ENCODE data around the gene CLEC4F.

Gene CLEC4F

DNA sequence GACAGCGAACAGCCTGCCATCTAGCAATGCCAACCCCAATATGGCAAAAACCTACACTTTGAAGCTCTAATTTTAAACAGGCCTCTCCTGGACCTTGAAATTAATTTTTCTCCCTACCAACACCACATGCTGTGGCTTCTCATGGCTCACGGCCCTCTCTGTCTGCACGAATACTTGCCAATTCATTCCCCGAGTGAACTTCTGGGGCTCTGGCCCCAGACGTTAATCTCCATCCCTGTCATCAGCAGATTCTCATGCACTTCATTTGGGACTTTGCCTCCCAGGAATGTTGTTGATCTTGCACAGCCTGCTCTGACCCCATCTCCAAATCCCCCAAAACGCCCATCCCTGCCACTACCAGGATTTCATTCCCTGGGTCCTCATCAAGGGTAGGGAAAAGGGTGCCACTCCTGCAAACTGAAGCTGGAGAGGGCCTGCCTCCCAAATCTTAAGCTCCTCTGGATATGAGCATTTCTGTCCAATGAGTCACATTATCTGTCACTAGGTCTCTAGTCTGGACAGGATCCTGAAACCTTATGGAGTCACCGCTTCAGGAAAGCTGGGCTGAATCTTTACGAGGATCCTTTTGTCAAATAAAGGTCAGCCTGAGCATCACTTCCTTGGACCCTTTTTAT is 40.4 kb downstream of the CLEC4F start:
- peak; percentile 74 for DNase-seq

DNA sequence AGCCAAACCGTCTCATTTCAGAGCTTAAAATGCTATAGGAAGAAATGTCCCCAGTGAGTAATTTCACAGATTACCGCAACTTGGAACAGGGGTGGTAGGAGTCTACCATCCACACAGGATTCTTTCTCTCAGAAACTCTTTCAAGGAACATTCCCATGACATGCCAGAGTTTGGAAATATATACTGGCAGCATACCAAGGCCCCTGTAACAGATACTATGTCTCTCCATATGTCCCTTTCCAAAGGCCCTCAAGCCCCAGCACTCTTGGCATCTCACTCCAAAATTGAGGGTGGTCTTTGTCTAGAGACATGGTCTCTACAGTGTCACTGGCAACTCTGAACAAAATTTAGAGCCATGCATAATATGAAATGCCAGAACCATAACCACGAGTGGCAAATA is 40.9 kb downstream of the CLEC4F start:
- no peak for DNase-seq

DNA sequence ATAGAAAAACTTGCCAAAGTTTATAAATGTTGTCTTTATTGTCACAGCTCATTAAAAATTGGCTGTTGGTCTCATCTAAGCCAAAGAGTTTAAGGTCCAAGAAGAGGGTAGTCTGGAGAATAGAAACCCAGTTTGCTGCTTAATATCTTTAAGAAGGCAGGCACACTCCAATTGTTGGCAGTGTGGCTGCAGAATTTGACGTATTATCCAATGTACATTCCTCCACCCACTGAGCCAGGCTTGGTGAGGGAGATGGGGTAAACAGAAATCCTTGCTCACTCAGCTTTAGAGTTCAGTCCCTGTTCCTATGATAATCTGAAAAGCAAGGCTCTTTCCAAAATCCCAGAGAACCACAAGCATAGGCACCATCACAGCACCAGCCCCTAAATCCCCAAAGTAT is 41.7 kb downstream of the CLEC4F start:
- DNase-seq = no peak

DNA sequence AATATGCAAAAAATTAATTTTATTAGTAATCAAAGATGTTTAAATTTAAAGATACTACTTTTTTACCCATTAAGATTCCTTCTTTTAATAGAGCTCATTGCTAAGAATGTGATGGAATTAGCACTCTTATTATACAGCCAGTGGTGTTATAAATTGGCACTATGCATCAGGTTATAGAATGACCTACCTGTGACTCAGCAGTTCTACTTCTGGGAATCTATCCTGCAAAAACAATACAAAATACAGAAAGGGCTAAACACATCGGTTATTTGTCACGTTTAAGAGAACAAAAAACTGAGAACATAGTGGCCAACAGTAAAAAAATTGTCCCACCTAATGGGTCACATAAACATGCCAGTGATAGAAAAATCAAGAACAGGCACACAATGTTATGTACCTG is 42.9 kb downstream of the CLEC4F start:
- no peak for DNase-seq

DNA sequence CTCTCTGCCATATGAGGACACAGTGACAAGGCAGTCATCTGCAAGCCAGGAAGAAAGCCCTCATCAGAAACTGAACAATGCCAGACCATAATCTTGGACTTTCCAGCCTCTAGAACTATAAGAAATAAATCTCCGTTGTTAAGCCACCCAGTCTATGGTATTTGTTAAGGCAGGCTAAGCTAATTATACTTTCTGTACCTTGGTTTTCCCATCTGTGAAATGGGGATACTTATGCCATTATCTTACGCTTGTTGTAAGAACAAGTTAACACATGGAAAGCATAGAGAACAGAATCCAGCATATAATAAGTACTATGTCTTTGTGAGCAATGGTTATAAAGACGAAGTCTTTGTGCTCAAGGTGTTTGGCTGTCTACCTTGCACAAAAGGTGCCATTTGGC is 44.1 kb downstream of the CLEC4F start:
- no peak for DNase-seq

DNA sequence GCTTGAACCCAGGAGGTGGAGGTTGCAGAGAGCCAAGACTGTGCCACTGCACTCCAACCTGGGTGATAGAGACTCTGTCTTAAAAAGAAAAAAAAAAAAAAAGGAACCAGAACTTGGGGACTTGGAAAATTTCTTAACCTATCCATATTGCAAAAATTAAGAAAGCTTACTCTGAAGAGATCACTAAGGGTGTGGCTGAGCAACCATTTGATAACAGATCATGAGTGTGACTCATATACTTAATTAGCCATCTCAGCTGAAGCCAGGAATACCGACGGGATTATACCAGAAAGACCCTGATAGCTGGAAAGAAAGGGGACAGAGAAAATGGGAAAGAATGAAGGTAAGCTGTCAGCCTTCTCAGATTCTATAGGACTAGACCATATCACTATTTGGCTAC is 45.3 kb downstream of the CLEC4F start:
- DNase-seq = no peak

DNA sequence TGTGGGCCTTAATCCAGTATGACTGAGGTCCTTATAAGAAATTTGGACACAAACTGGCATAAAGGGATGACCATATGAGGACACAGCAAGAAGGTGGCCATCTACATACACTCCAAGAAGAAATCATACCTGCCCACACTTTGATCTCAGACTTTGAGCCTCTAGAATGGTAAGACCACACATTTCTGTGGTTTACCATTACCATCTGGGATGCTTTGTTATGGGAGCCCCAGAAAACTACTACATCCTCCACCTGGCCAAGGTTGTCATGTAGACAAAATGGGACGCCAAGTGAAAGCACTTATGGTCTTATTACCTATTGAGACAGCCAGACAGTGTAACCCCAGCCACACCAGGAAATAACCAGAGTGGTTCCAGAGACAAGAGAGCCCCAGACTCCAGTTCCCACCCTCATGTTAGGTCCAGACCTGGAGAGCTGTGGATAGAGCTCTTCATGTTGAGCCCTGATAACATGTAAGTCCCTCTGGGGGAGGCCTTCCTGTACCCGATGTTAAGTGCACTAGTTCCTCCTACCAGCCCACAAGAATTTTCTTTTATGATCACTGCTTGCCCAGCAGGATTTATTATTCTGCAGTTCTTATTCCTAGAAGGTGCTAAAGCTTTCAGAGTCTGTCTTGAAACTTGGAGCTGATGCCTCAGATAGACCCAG is 47.8 kb downstream of the CLEC4F start:
- DNase-seq = no peak

DNA sequence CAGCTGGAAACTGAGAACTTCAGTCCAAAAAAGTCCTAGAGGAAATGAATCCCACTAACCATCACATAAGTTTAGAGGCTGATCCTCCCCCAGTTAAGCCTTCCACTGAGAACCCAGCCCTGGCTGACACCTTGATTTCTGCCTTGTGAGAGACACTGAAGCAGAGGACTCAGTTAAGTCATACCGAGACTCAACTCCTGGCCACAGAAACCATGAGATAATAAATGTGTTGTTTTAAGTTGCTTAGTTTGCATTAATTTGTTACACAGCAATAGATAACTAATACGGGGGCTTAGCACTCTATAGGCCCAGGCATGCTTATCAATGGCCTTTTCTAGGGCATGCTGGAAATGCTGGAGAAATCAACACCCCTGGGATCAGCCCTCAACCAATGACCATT is 49.0 kb downstream of the CLEC4F start:
- DNase-seq = no peak

DNA sequence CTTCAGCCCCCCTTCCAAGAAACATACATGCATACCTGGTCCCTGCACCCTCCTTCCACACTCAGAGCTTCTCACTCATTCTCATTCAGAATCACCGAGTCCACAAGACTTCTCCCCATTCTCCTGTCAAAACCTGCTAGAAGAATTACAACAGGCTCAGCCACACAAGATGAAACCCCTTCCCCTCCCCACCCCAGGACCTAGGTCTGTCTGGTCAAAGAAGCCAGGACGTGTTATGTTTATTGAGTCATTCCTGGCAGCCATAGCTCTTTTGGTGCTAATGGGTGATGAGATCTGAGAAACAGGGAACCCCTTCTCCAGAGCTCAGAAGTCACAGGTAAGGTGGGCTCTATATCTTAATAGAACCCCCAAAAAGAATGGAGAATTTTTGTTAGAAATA is 50.9 kb downstream of the CLEC4F start:
- no peak for DNase-seq

DNA sequence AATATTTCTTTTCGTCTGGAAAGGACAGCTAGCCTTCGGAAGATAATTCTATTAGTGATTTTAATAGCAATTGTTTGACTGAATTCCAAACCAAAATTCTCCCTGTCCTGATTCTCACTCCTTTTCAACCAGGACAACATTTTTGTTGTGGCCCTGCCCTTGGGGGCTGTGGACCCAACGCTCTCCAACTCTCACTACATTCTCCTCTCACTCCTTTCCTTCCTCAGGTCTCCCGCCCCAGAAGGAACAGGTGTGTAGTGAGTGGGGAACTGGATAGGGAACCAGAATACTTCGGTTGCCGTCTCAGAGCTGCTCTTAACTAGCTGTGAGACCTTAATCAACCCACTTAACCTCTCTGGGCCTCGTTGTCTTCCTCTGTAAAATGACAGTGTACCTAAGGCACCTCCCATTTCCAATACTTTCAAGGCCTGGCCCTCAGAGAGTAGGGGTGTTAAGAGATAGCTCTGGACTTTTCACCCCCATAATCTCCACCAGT is 51.8 kb downstream of the CLEC4F start:
- no peak for DNase-seq

DNA sequence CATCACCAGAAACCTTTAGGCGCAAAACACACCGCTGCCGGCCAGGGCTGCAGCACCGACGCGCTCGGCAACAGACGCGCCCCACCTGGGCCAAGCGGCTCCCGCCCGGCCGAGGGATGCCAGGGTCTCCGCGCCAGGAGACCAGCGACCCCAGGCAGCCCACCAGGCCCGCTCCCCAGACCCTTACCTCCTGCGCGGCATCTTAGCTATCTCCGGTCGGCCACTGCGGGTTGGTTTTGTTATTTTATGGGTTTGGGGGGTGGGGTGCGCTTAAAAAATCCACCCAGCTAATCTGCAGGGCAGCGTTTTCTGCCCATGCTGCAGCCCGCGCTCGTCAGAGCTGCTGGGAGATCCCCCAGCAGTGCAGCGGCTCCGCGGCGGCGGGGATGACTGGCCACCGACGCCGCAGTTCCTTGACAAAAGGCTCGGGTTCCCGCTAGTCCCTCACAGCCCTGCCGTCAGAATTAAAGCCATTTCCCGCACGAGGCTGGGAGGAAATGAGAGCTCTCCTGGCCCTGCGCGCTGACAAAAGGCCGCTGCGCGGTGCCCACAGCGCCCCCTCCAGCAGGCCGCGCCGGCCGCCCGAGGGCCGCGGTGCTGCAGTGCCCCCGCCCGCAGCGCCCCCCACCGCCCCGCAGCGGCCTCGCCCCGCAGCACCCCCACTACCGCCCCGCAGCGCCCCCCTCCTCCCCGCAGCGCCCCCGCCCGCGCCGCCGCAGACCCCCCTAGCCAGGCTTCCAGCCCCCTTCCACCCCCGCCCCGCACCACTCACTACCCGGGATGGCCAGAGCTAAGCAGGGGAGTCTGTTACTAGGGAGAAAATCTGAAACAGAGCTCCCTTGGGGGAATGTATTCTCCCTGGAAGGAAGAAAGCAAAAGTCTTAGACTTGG is 52.5 kb downstream of the CLEC4F start, which contains the start of gene ADD2:
Gene ADD2 (minus strand): TSS at position 502 of the 891 bp plus-strand sequence. CDS start 61,792 bp downstream, outside the sequence.
- DNase-seq = peak; percentile 77

DNA sequence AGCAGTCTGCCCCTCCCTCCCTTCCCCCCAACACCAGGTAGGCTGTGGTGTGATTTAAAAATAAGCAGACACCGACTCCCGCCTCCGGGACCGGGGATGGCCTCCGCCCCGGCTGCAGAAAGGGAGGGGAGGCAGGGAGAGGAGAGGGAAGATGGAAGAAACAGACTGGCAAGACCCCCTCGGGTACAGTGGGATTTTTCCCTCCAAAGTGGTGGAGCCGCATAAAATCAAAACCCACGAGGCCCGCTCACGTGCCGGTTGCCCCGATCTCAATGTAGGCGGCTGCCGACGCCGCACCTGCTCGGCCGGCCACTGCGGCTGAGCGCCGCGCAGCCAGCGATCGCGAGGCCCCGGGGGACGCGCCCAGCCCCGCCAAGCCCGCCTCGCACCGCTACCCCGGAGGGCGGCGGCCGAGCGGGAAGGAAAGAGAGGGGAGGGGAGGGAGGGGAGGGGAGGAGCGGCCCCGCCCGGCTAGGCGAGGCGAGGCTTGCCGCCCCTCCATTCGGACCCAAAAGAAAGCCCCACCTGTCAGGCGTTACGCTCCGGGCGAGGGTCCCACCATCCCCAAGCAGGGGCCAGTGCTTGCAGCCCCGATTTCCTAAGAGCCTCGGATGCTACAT is 53.2 kb downstream of the CLEC4F start:
- DNase-seq = no peak

DNA sequence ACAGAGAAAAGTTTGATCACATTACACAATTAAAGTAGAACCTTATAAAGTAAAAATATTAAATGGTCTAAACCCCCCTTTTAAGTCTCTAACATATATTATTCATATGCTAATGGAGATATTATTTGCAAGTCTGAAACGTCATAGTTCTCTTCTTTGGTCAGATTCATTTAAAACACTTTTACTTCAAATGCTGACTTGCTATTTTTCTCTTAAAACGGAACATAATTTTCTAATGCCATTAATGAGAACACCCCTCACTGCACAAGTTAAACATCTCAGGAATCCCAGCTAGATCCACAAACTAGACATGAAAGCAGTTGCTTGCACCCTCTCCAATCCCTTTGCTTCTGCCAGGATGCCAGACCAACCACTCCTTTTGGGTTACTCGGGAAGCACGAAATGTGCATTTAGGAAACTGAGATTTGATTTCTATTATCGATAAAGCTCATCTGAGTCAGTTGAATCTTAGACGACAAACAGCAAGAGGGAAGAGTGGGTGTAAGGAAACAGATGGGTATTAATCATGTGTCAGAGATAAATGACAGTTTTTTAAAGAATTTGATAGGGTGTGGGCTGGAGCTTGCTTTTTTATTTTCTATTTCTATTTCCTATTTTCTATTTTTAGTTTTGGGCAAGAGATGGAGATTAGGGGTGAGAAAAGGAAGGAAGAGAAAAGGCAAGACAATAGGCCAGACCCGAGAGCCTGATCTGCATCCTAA is 53.9 kb downstream of the CLEC4F start:
- DNase-seq = no peak

DNA sequence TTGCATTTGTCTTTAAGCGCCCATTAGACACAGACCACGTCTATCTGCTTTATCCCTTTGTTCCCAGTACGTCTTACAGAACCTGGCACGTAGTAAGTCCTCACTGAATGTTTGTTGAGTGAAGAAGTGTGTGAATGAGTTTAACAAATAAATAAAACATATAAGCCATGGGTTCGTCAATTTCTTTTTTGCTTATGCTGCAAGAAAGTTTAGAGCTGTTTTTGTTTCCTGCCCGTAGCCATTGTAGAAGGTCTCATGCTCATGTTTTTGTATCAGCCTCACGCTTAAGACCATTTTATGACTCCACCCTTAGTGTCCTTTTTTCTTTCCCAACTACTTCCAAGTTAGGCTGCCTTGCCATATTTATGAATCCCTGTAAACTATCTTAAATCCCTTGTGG is 54.9 kb downstream of the CLEC4F start:
- DNase-seq = no peak

DNA sequence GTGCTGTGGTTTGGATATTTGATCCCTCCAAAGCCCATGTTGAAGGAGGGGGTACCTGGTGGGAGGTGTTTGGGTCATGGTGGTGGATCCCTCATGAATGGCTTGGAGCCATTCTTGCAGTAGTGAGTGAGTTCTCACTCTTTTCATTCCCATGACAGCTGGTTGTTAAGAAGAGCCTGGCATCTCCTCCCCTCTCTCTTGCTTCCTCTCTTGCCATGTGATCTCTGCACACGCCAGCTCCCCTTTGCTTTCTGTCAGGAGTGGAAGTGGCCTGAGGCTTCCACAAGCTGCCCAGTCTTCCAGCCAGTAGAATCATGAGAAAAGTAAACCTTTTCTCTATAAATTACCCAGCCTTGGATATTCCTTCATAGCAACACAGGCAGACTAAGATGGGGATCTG is 61.0 kb downstream of the CLEC4F start:
- DNase-seq = no peak
